WTC11 (cell line): ENCODE results near the gene SLN. TPM values are rescaled to one million over a fixed set of nuclear protein-coding genes. Genes with fewer than 3 reads are reported as not detected.

Source experiments
- ATAC-seq: fragments of 200-7000 bp; cut with Tn5 transposase; 2 replicates; pipeline ENCODE4 v1.10.0; 2021; ENCODE audit warnings: mild to moderate bottlenecking, moderate library complexity
- CTCF ChIA-PET: fragments of 300-600 bp; sonication (Branson Sonifier 250); formaldehyde crosslinking; loops from one replicate; lab custom pipeline; 2021; ENCODE audit warnings: antibody characterized with exemption; lab: Charles Lee
- POLR2A ChIA-PET: fragments of 350-600 bp; sonication (Branson Sonifier 250); formaldehyde crosslinking; loops from one replicate; lab custom pipeline; 2021; ENCODE audit warnings: antibody characterized with exemption; lab: Charles Lee
- DNase-seq: peaks from one replicate; pipeline ENCODE4 v3.0.0; 2021; ENCODE audit warnings: low spot score
- H3K27ac Mint-ChIP-seq: 2 replicates; pipeline ENCODE4 v1.8.0; 2021; ENCODE audit warnings: mixed read lengths
- H3K27me3 Mint-ChIP-seq: 2 replicates; pipeline ENCODE4 v1.8.0; 2021; ENCODE audit warnings: low read depth, mild to moderate bottlenecking, moderate library complexity, mixed read lengths
- H3K36me3 Mint-ChIP-seq: 2 replicates; pipeline ENCODE4 v1.8.0; 2021; ENCODE audit warnings: mixed read lengths
- H3K4me1 Mint-ChIP-seq: 2 replicates; pipeline ENCODE4 v1.8.0; 2022; ENCODE audit warnings: mixed read lengths
- H3K4me3 Mint-ChIP-seq: 2 replicates; pipeline ENCODE4 v1.8.0; 2021; ENCODE audit warnings: mild to moderate bottlenecking, moderate library complexity, mixed read lengths
- H3K9me3 Mint-ChIP-seq: 2 replicates; pipeline ENCODE4 v1.8.0; 2021; ENCODE audit warnings: mixed read lengths
- ATF1 ChIP-seq: sonication (generic); formaldehyde crosslinking; IDR thresholded peaks from 2 replicates; pipeline ENCODE4 v1.8.1; 2023; ENCODE audit warnings: mild to moderate bottlenecking, moderate library complexity, missing genetic modification reagents
- ATF6 ChIP-seq: sonication (generic); formaldehyde crosslinking; IDR thresholded peaks from 2 replicates; pipeline ENCODE4 v1.8.1; 2023; ENCODE audit warnings: mild to moderate bottlenecking, missing genetic modification reagents
- CREB1 ChIP-seq: sonication (generic); formaldehyde crosslinking; IDR thresholded peaks from 2 replicates; pipeline ENCODE4 v1.8.0; 2023; ENCODE audit warnings: mild to moderate bottlenecking, missing genetic modification reagents
- ETV6 ChIP-seq: sonication (generic); formaldehyde crosslinking; IDR thresholded peaks from 2 replicates; pipeline ENCODE4 v1.8.1; 2022; ENCODE audit warnings: mild to moderate bottlenecking, missing genetic modification reagents
- FOXK1 ChIP-seq: sonication (generic); formaldehyde crosslinking; IDR thresholded peaks from 2 replicates; pipeline ENCODE4 v1.8.0; 2022; ENCODE audit warnings: mild to moderate bottlenecking, moderate library complexity, missing genetic modification reagents
- FOXP4 ChIP-seq: sonication (generic); formaldehyde crosslinking; IDR thresholded peaks from 2 replicates; pipeline ENCODE4 v1.8.0; 2022; ENCODE audit warnings: mild to moderate bottlenecking, missing genetic modification reagents
- JUN ChIP-seq: sonication (generic); formaldehyde crosslinking; IDR thresholded peaks from 2 replicates; pipeline ENCODE4 v1.8.0; 2023; ENCODE audit warnings: mild to moderate bottlenecking, missing genetic modification reagents
- KAT7 ChIP-seq: sonication (generic); formaldehyde crosslinking; IDR thresholded peaks from 2 replicates; pipeline ENCODE4 v1.8.1; 2023; ENCODE audit warnings: missing genetic modification reagents, mild to moderate bottlenecking, borderline replicate concordance
- NFATC4 ChIP-seq: fragments of 250-450 bp; sonication (Bioruptor Pico); IDR thresholded peaks from 2 replicates; pipeline ENCODE4 v1.9.0; 2021; ENCODE audit warnings: mild to moderate bottlenecking
- NFE2L1 ChIP-seq: sonication (generic); formaldehyde crosslinking; IDR thresholded peaks from 2 replicates; pipeline ENCODE4 v1.8.1; 2023; ENCODE audit warnings: missing genetic modification reagents
- NR2C2 ChIP-seq: sonication (generic); formaldehyde crosslinking; IDR thresholded peaks from 2 replicates; pipeline ENCODE4 v1.8.0; 2022; ENCODE audit warnings: mild to moderate bottlenecking, missing genetic modification reagents
- OVOL2 ChIP-seq: fragments of 250-450 bp; sonication (Bioruptor Pico); IDR thresholded peaks from 2 replicates; pipeline ENCODE4 v1.9.0; 2021; ENCODE audit warnings: mild to moderate bottlenecking, borderline replicate concordance
- RORB ChIP-seq: fragments of 250-450 bp; sonication (Bioruptor Pico); IDR thresholded peaks from 2 replicates; pipeline ENCODE4 v1.9.0; 2021; ENCODE audit warnings: mild to moderate bottlenecking
- SMAD3 ChIP-seq: sonication (generic); formaldehyde crosslinking; IDR thresholded peaks from 2 replicates; pipeline ENCODE4 v1.8.0; 2022; ENCODE audit warnings: missing genetic modification reagents, mild to moderate bottlenecking, borderline replicate concordance
- TCF7 ChIP-seq: sonication (generic); formaldehyde crosslinking; IDR thresholded peaks from 2 replicates; pipeline ENCODE4 v1.8.0; 2022; ENCODE audit warnings: mild to moderate bottlenecking, low read depth, missing genetic modification reagents, moderate library complexity
- USF1 ChIP-seq: sonication (generic); formaldehyde crosslinking; IDR thresholded peaks from 2 replicates; pipeline ENCODE4 v1.8.0; 2022; ENCODE audit warnings: mild to moderate bottlenecking, missing genetic modification reagents
- ZBTB21 ChIP-seq: sonication (generic); formaldehyde crosslinking; IDR thresholded peaks from 2 replicates; pipeline ENCODE4 v1.8.1; 2023; ENCODE audit warnings: mild to moderate bottlenecking, missing genetic modification reagents, borderline replicate concordance
- ZBTB43 ChIP-seq: sonication (generic); formaldehyde crosslinking; IDR thresholded peaks from 2 replicates; pipeline ENCODE4 v1.8.1; 2023; ENCODE audit warnings: mild to moderate bottlenecking, missing genetic modification reagents
- ZNF121 ChIP-seq: sonication (generic); formaldehyde crosslinking; IDR thresholded peaks from 2 replicates; pipeline ENCODE4 v1.8.0; 2023; ENCODE audit warnings: missing genetic modification reagents
- ZNF232 ChIP-seq: sonication (generic); formaldehyde crosslinking; IDR thresholded peaks from 2 replicates; pipeline ENCODE4 v1.8.0; 2022; ENCODE audit warnings: mild to moderate bottlenecking, missing genetic modification reagents
- ZNF263 ChIP-seq: sonication (generic); formaldehyde crosslinking; IDR thresholded peaks from 2 replicates; pipeline ENCODE4 v1.8.1; 2022; ENCODE audit warnings: low read depth, mild to moderate bottlenecking, moderate library complexity, missing genetic modification reagents
- ZNF281 ChIP-seq: sonication (generic); formaldehyde crosslinking; IDR thresholded peaks from 2 replicates; pipeline ENCODE4 v1.8.0; 2023; ENCODE audit warnings: mild to moderate bottlenecking, missing genetic modification reagents
- ZSCAN18 ChIP-seq: fragments of 250-450 bp; sonication (Bioruptor Pico); IDR thresholded peaks from 2 replicates; pipeline ENCODE4 v2.1.2; 2022; ENCODE audit warnings: mild to moderate bottlenecking, moderate library complexity
- total RNA-seq: library from RNA; stranded (reverse); gene quantifications from 3 replicates; pipeline ENCODE4 v1.2.3, GENCODE V29; 2021
- TF ChIP-seq, protein P1 (sequence below): fragments of 250-450 bp; sonication (Bioruptor Pico); IDR thresholded peaks from 2 replicates; pipeline ENCODE4 v1.9.0; 2021; ENCODE audit warnings: mild to moderate bottlenecking
- TF ChIP-seq, protein P2 (sequence below): fragments of 250-450 bp; sonication (Bioruptor Pico); conservative IDR thresholded peaks from 2 replicates; pipeline ENCODE4 v1.9.0; 2021; ENCODE audit warnings: mild to moderate bottlenecking

The SLN gene
- total RNA-seq, 1 experiment from 2014 or later = not detected

DNA sequence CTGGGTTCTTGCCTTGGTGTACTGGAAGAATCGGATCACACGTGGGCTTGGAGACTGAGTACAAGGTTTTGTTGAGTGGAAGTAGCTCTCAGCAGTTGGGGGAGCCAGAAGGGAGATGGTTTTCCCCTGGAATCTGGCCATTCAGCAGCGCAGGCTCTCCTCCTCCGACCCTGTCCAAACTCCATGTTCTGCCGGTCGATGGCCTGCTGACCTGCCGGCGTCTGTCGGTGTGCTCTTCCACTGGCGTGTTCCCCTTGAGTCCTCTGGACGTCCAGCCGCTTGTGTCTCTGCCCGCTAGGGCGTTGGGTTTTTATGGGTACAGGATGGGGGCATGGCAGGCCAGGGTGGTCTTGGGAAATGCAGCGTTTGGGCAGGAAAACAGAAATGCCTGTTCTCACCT, 38.5 kb upstream of the SLN start (continued):
- TF ChIP-seq ZNF263 (CRISPR knock-in tag) (no peak), NFE2L1 (CRISPR knock-in tag) (no peak), JUN (no peak), ZBTB43 (CRISPR knock-in tag) (no peak), NFATC4 (no peak), FOXK1 (CRISPR knock-in tag) (no peak), CREB1 (CRISPR knock-in tag) (no peak)
- TF ChIP-seq, protein P1, sequence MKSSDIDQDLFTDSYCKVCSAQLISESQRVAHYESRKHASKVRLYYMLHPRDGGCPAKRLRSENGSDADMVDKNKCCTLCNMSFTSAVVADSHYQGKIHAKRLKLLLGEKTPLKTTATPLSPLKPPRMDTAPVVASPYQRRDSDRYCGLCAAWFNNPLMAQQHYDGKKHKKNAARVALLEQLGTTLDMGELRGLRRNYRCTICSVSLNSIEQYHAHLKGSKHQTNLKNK (CRISPR knock-in tag) = no peak

DNA sequence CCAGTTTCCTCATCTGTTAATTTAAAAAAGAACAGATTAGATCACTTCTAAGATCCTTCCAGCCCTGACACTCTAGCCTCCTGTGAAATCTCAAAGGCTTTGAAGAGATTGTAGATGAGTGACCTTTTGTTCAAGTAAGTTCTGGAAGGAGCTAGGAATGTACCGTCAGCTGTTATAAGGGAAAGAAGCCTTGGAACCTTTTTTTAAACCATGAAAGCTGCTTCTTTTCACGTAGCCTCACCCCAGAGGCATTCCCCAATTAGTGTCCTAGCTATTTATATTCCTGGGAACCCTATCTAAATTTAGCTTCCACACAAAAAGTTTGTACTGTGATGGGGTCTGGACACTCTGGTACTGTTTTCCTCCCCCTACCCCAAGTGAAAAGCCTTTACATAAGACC, 35.8 kb upstream of the SLN start:
- Mint-ChIP-seq H3K36me3 (no peaks in the 10 kb centered on the region), H3K4me1 (peaks cover 6% of the 10 kb centered on the region), H3K27ac (no peak overlapping the region), H3K27me3 (peaks cover 6% of the 10 kb centered on the region), H3K9me3 (no peaks in the 10 kb centered on the region), H3K4me3 (no peak overlapping the region)
- ChIA-PET POLR2A (no interaction called here), CTCF (interaction anchor here (1.2 to 1.5 kb wide), 2 partner anchors 8 to 23 kb away, joined by 3 to 4 read pairs; no protein-coding TSS in a partner anchor)
- DNase-seq (no peak), ATAC-seq (no peak)
- TF ChIP-seq ZNF281 (CRISPR knock-in tag) = no peak
- TF ChIP-seq ATF6 (CRISPR knock-in tag) = no peak
- TF ChIP-seq ZNF232 (CRISPR knock-in tag) = no peak
- TF ChIP-seq USF1 (CRISPR knock-in tag) = no peak
- no peak for TF ChIP-seq SMAD3 (CRISPR knock-in tag)
- TF ChIP-seq NR2C2 (CRISPR knock-in tag) = no peak
- TF ChIP-seq OVOL2 (CRISPR knock-in tag) = no peak
- TF ChIP-seq ZNF121 (CRISPR knock-in tag) = no peak
- TF ChIP-seq ATF1 = no peak
- TF ChIP-seq KAT7 = no peak
- TF ChIP-seq TCF7 (CRISPR knock-in tag) = no peak
- TF ChIP-seq, protein P2, sequence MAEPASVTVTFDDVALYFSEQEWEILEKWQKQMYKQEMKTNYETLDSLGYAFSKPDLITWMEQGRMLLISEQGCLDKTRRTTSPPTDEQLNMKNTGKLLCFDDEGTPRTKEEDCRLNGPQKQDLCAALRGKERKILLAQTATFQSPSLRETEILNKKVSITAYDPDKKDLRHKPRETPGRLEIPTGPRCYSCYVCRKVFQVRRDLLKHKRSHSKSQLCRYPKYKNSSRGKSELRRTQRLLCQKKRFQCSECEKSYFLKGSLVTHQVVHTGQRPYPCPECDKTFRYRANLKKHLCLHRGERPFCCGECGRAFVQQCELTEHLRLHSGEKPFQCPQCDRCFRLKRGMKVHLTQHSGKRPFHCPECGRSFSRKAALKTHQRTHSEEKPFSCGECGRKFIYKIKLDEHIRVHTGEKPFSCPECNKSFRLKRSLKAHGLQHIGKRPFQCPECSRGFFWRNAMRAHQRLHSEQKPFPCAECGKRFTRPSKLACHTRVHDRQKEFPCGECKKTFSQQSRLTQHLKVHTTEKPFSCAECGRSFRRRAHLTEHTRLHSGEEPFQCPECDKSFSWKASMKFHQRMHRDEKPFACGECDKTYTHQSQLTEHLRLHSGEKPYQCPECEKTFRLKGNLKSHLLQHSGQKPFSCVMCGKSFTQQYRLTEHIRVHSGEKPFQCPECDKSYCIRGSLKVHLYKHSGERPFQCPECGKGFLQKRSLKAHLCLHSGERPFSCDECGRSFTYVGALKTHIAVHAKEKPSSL (CRISPR knock-in tag) = no peak
- no peak for TF ChIP-seq RORB (CRISPR knock-in tag)
- TF ChIP-seq FOXP4 = no peak
- no peak for TF ChIP-seq ETV6 (CRISPR knock-in tag)
- no peak for TF ChIP-seq ZBTB21 (CRISPR knock-in tag)
- no peak for TF ChIP-seq ZSCAN18 (CRISPR knock-in tag)
